Measurements from ENCODE around the gene TFAM.

The TFAM gene

GRCh38 chr10:58385784-58386112, 538 bp downstream of the TFAM start:
- DNase-seq, result peak; percentile 56
- Histone ChIP-seq H3K23ac (ENCODE audit: low read length in 2 of 2) (no peak overlapping the region), H3K4me3 (ENCODE audit: insufficient read depth in 1 of 2, low read depth in 1 of 2, low read length in 2 of 2) (peak overlapping the region; percentile 69 to 92), H3K27me3 (ENCODE audit: control insufficient read depth in 1 of 2, insufficient read depth in 1 of 2, low read length in 2 of 2) (no peaks in the 10 kb centered on the region), H3K4me2 (ENCODE audit: low read length, poor library complexity, severe bottlenecking) (peak overlapping the region; percentile 68), H2BK12ac (ENCODE audit: low read length in 2 of 2) (no peak overlapping the region), H3K9me3 (ENCODE audit: control insufficient read depth, low read length) (no peaks in the 10 kb centered on the region), H2BK15ac (ENCODE audit: low read depth, poor library complexity, severe bottlenecking) (no peak overlapping the region), H3K14ac (ENCODE audit: low read length in 2 of 2) (peak overlapping the region in 1 of 2 experiments; percentile 22), H3K79me1 (replicated peaks; ENCODE audit: low read length, poor library complexity, severe bottlenecking) (peaks cover 6% of the 10 kb centered on the region), H2BK5ac (ENCODE audit: low read depth, low read length, poor library complexity, severe bottlenecking) (no peak overlapping the region), H3K4me1 (ENCODE audit: control insufficient read depth, insufficient read depth, low read depth, low read length) (peaks cover 4% of the 10 kb centered on the region), H3K36me3 (ENCODE audit: control insufficient read depth in 1 of 2, insufficient read depth in 2 of 2, low read depth in 1 of 2, low read length in 2 of 2) (peaks cover 0 to 36% of the 10 kb centered on the region in 2 experiments), H4K8ac (ENCODE audit: low read length) (peak overlapping the region; percentile 1), H4K91ac (ENCODE audit: low read length) (peak overlapping the region; percentile 6), H3K18ac (ENCODE audit: low read depth in 1 of 2, low read length in 2 of 2) (peak overlapping the region in 1 of 2 experiments; percentile 63), H2AK5ac (ENCODE audit: low read length, severe bottlenecking) (no peak overlapping the region), H3K4ac (ENCODE audit: low read depth in 1 of 2, low read length in 2 of 2) (no peak overlapping the region), H3K9ac (ENCODE audit: low read length) (peak overlapping the region; percentile 91), H2AFZ (ENCODE audit: low read depth, low read length) (peak overlapping the region; percentile 48), H3K27ac (ENCODE audit: low read length, poor library complexity, severe bottlenecking) (peak overlapping the region; percentile 28), H2BK120ac (ENCODE audit: low read depth, low read length) (no peak overlapping the region)
- WGBS, result 0% methylated on average over 14 of the region's 15 CpGs

GRCh38 chr10:58389024-58389423, 3.8 kb downstream of the TFAM start:
- H3K79me1 ChIP-seq (replicated peaks; ENCODE audit: low read length, poor library complexity, severe bottlenecking), result peaks cover 6% of the 10 kb centered on the region
- no peak overlapping the region for H4K8ac ChIP-seq (ENCODE audit: low read length)
- H3K4me3 ChIP-seq (ENCODE audit: insufficient read depth in 1 of 2, low read depth in 1 of 2, low read length in 2 of 2), result no peak overlapping the region
- no peak overlapping the region for H3K23ac ChIP-seq (ENCODE audit: low read length in 2 of 2)
- no peak overlapping the region for H3K4me2 ChIP-seq (ENCODE audit: low read length, poor library complexity, severe bottlenecking)
- no peak overlapping the region for H2BK15ac ChIP-seq (ENCODE audit: low read depth, poor library complexity, severe bottlenecking)
- DNase-seq, result no peak
- no peak overlapping the region for H3K14ac ChIP-seq (ENCODE audit: low read length in 2 of 2)
- no peaks in the 10 kb centered on the region for H3K9me3 ChIP-seq (ENCODE audit: control insufficient read depth, low read length)
- WGBS, result 82% methylated on average over 1 of the region's 3 CpGs
- H2AFZ ChIP-seq (ENCODE audit: low read depth, low read length), result no peak overlapping the region
- no peak overlapping the region for H4K91ac ChIP-seq (ENCODE audit: low read length)
- no peak overlapping the region for H3K4ac ChIP-seq (ENCODE audit: low read depth in 1 of 2, low read length in 2 of 2)
- no peak overlapping the region for H3K18ac ChIP-seq (ENCODE audit: low read depth in 1 of 2, low read length in 2 of 2)
- H3K27me3 ChIP-seq (ENCODE audit: control insufficient read depth in 1 of 2, insufficient read depth in 1 of 2, low read length in 2 of 2), result no peaks in the 10 kb centered on the region
- no peak overlapping the region for H3K9ac ChIP-seq (ENCODE audit: low read length)
- peaks cover 4% of the 10 kb centered on the region for H3K4me1 ChIP-seq (ENCODE audit: control insufficient read depth, insufficient read depth, low read depth, low read length)
- peaks cover 9 to 60% of the 10 kb centered on the region in 2 experiments for H3K36me3 ChIP-seq (ENCODE audit: control insufficient read depth in 1 of 2, insufficient read depth in 2 of 2, low read depth in 1 of 2, low read length in 2 of 2)
- H3K27ac ChIP-seq (ENCODE audit: low read length, poor library complexity, severe bottlenecking), result no peak overlapping the region
- H2AK5ac ChIP-seq (ENCODE audit: low read length, severe bottlenecking), result no peak overlapping the region
- H2BK5ac ChIP-seq (ENCODE audit: low read depth, low read length, poor library complexity, severe bottlenecking), result no peak overlapping the region
- no peak overlapping the region for H2BK120ac ChIP-seq (ENCODE audit: low read depth, low read length)
- no peak overlapping the region for H2BK12ac ChIP-seq (ENCODE audit: low read length in 2 of 2)

- no peak overlapping the region for H2AFZ ChIP-seq (ENCODE audit: low read depth, low read length)
- H3K4me3 ChIP-seq (ENCODE audit: insufficient read depth in 1 of 2, low read depth in 1 of 2, low read length in 2 of 2), result no peak overlapping the region
- H3K27me3 ChIP-seq (ENCODE audit: control insufficient read depth in 1 of 2, insufficient read depth in 1 of 2, low read length in 2 of 2), result no peaks in the 10 kb centered on the region
- H3K4ac ChIP-seq (ENCODE audit: low read depth in 1 of 2, low read length in 2 of 2), result no peak overlapping the region
- H3K9me3 ChIP-seq (ENCODE audit: control insufficient read depth, low read length), result no peaks in the 10 kb centered on the region
- no peak overlapping the region for H2BK15ac ChIP-seq (ENCODE audit: low read depth, poor library complexity, severe bottlenecking)
- H2BK5ac ChIP-seq (ENCODE audit: low read depth, low read length, poor library complexity, severe bottlenecking), result no peak overlapping the region
- no peak overlapping the region for H4K91ac ChIP-seq (ENCODE audit: low read length)
- H3K27ac ChIP-seq (ENCODE audit: low read length, poor library complexity, severe bottlenecking), result no peak overlapping the region
- H3K14ac ChIP-seq (ENCODE audit: low read length in 2 of 2), result no peak overlapping the region
- H3K4me2 ChIP-seq (ENCODE audit: low read length, poor library complexity, severe bottlenecking), result no peak overlapping the region
- peaks cover 3% of the 10 kb centered on the region for H3K79me1 ChIP-seq (replicated peaks; ENCODE audit: low read length, poor library complexity, severe bottlenecking)
- H2BK12ac ChIP-seq (ENCODE audit: low read length in 2 of 2), result no peak overlapping the region
- peak overlapping the region; percentile 44 for H3K9ac ChIP-seq (ENCODE audit: low read length)
- no peak overlapping the region for H3K23ac ChIP-seq (ENCODE audit: low read length in 2 of 2)
- H4K8ac ChIP-seq (ENCODE audit: low read length), result no peak overlapping the region
- no peaks in the 10 kb centered on the region for H3K4me1 ChIP-seq (ENCODE audit: control insufficient read depth, insufficient read depth, low read depth, low read length)
- 79% methylated on average over 2 of the region's 2 CpGs for WGBS
- H2AK5ac ChIP-seq (ENCODE audit: low read length, severe bottlenecking), result no peak overlapping the region
- DNase-seq, result peak; percentile 30
- no peak overlapping the region for H3K18ac ChIP-seq (ENCODE audit: low read depth in 1 of 2, low read length in 2 of 2)
- H2BK120ac ChIP-seq (ENCODE audit: low read depth, low read length), result no peak overlapping the region
- H3K36me3 ChIP-seq (ENCODE audit: control insufficient read depth in 1 of 2, insufficient read depth in 2 of 2, low read depth in 1 of 2, low read length in 2 of 2), result peaks cover 9 to 88% of the 10 kb centered on the region in 2 experiments
Measured at GRCh38 chr10:58393317-58393716, 8.1 kb downstream of the TFAM start.

DNA sequence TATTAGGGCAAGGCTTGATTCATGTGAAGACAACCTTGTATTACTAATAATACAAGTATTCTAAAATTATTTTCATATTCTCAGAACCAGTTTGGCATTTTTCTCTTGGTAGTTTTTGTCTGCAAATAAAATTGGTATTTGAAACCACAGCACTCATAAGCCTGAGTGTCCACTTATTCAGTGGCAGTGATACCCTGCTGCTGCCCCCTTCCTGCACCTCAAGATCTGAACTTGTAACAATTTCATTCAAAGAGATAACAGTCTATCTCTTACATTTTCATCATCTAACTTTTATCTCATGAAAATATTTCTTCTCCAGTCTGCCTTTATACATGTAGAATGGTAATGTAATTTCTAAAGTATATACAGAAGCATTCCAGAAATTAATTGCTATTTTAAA, 9.3 kb downstream of the TFAM start:
- Histone ChIP-seq H3K9ac (ENCODE audit: low read length) (peak overlapping the region; percentile 44), H3K23ac (ENCODE audit: low read length in 2 of 2) (no peak overlapping the region), H2BK12ac (ENCODE audit: low read length in 2 of 2) (no peak overlapping the region), H3K14ac (ENCODE audit: low read length in 2 of 2) (no peak overlapping the region), H2BK15ac (ENCODE audit: low read depth, poor library complexity, severe bottlenecking) (no peak overlapping the region), H3K79me1 (replicated peaks; ENCODE audit: low read length, poor library complexity, severe bottlenecking) (peaks cover 2% of the 10 kb centered on the region), H3K27ac (ENCODE audit: low read length, poor library complexity, severe bottlenecking) (no peak overlapping the region), H3K4me2 (ENCODE audit: low read length, poor library complexity, severe bottlenecking) (no peak overlapping the region), H4K91ac (ENCODE audit: low read length) (no peak overlapping the region), H3K36me3 (ENCODE audit: control insufficient read depth in 1 of 2, insufficient read depth in 2 of 2, low read depth in 1 of 2, low read length in 2 of 2) (peaks cover 9 to 76% of the 10 kb centered on the region in 2 experiments), H3K9me3 (ENCODE audit: control insufficient read depth, low read length) (no peaks in the 10 kb centered on the region), H2BK5ac (ENCODE audit: low read depth, low read length, poor library complexity, severe bottlenecking) (no peak overlapping the region), H3K18ac (ENCODE audit: low read depth in 1 of 2, low read length in 2 of 2) (no peak overlapping the region), H2AFZ (ENCODE audit: low read depth, low read length) (no peak overlapping the region), H4K8ac (ENCODE audit: low read length) (no peak overlapping the region), H3K4ac (ENCODE audit: low read depth in 1 of 2, low read length in 2 of 2) (no peak overlapping the region), H3K27me3 (ENCODE audit: control insufficient read depth in 1 of 2, insufficient read depth in 1 of 2, low read length in 2 of 2) (no peaks in the 10 kb centered on the region), H2BK120ac (ENCODE audit: low read depth, low read length) (no peak overlapping the region), H3K4me3 (ENCODE audit: insufficient read depth in 1 of 2, low read depth in 1 of 2, low read length in 2 of 2) (no peak overlapping the region), H2AK5ac (ENCODE audit: low read length, severe bottlenecking) (no peak overlapping the region), H3K4me1 (ENCODE audit: control insufficient read depth, insufficient read depth, low read depth, low read length) (no peaks in the 10 kb centered on the region)
- no peak for DNase-seq
